ENCODE measurements around the gene CLK4.

CLK4 gene

DNA sequence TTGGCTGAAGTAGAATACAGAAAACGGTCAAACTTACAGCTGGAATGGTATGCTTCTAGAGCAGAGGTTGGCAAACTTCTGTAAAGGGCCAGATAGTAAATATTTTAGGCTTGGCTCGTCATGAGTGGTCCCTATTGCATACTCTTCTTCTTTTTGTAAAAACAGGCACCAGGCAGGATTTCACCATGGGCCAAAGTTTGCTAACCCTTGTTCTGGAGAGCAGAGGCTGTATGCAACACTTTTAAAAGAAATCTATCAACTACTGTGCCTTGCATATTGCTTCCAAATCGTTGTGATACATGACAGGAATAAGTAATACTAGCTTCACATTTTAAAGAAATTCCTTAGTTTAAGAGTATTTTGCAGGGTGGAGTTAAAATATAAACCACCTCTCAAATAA lies 21.1 kb downstream of the CLK4 start:
- Histone ChIP-seq H3K23ac (ENCODE audit: low read depth, low read length, poor library complexity) (no peak overlapping the region), H4K91ac (ENCODE audit: low read depth, low read length, poor library complexity) (no peak overlapping the region), H3K14ac (ENCODE audit: low read length) (no peak overlapping the region), H3K9me3 (replicated peaks in 1 of 2; ENCODE audit: control insufficient read depth in 2 of 2, insufficient read depth in 1 of 2, low read depth in 1 of 2, low read length in 2 of 2) (peaks cover 6 to 49% of the 10 kb centered on the region in 2 donors), H3K27ac (replicated peaks; ENCODE audit: low read length) (no peak overlapping the region), H3K9ac (ENCODE audit: low read depth, low read length, poor library complexity) (no peak overlapping the region), H2BK5ac (ENCODE audit: low read length) (no peak overlapping the region), H2AFZ (ENCODE audit: low read length) (no peak overlapping the region), H3K36me3 (replicated peaks in 1 of 2; ENCODE audit: control insufficient read depth in 2 of 2, insufficient read depth in 2 of 2, low read length in 2 of 2) (peaks cover 14 to 96% of the 10 kb centered on the region in 2 donors), H2AK5ac (ENCODE audit: low read depth, low read length) (no peak overlapping the region), H3K4ac (ENCODE audit: low read length) (no peak overlapping the region), H3K4me2 (ENCODE audit: insufficient read depth, low read length, poor library complexity, severe bottlenecking) (no peak overlapping the region), H3K4me1 (ENCODE audit: control insufficient read depth in 2 of 2, insufficient read depth in 1 of 2, low read depth in 1 of 2, low read length in 2 of 2) (no peaks in the 10 kb centered on the region), H2BK120ac (ENCODE audit: low read depth, low read length) (no peak overlapping the region), H3K79me1 (ENCODE audit: low read depth, low read length) (no peaks in the 10 kb centered on the region), H4K8ac (ENCODE audit: low read depth, low read length) (no peak overlapping the region), H3K27me3 (ENCODE audit: control insufficient read depth in 3 of 3, insufficient read depth in 3 of 3, low read depth in 1 of 3, low read length in 3 of 3) (no peaks in the 10 kb centered on the region), H2BK15ac (ENCODE audit: low read length) (no peak overlapping the region), H3K4me3 (ENCODE audit: low read length in 2 of 2) (no peak overlapping the region), H3K18ac (ENCODE audit: low read length) (no peak overlapping the region), H2BK12ac (ENCODE audit: low read length) (no peak overlapping the region)
- no CpG with 5 or more reads among the region's 3 CpGs for WGBS, 2 donors (ENCODE audit: extremely low coverage in 2 of 2, insufficient read length in 2 of 2, insufficient replicate concordance in 1 of 2)
- no peak for DNase-seq (ENCODE audit: low spot score)

DNA sequence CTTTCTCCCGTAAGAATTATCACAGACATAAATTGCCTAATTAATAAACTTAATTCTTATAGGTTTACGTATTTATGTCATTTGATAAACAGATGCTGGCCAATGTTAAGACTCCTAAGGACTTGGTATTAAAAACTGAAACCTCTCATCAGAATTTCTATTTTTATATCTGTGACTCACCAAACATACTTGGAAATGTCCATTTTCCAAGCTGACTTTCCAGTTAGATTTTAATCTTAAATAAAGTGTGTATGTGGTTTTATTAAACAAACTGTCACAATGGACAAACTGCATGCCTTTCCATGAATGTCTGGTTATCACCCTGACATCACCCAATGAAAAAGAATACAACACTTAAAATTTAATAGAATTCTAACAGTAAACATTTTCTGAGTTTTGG lies 24.1 kb downstream of the CLK4 start:
- Histone ChIP-seq H4K8ac (ENCODE audit: low read depth, low read length) (no peak overlapping the region), H2AFZ (ENCODE audit: low read length) (no peak overlapping the region), H3K79me1 (ENCODE audit: low read depth, low read length) (no peaks in the 10 kb centered on the region), H3K4me3 (ENCODE audit: low read length in 2 of 2) (no peak overlapping the region), H3K9me3 (replicated peaks in 1 of 2; ENCODE audit: control insufficient read depth in 2 of 2, insufficient read depth in 1 of 2, low read depth in 1 of 2, low read length in 2 of 2) (peaks cover 6 to 46% of the 10 kb centered on the region in 2 donors), H3K9ac (ENCODE audit: low read depth, low read length, poor library complexity) (no peak overlapping the region), H2BK15ac (ENCODE audit: low read length) (no peak overlapping the region), H3K36me3 (replicated peaks in 1 of 2; ENCODE audit: control insufficient read depth in 2 of 2, insufficient read depth in 2 of 2, low read length in 2 of 2) (peaks cover 12 to 86% of the 10 kb centered on the region in 2 donors), H2AK5ac (ENCODE audit: low read depth, low read length) (no peak overlapping the region), H3K14ac (ENCODE audit: low read length) (no peak overlapping the region), H4K91ac (ENCODE audit: low read depth, low read length, poor library complexity) (no peak overlapping the region), H3K27me3 (ENCODE audit: control insufficient read depth in 3 of 3, insufficient read depth in 3 of 3, low read depth in 1 of 3, low read length in 3 of 3) (no peaks in the 10 kb centered on the region), H3K27ac (replicated peaks; ENCODE audit: low read length) (no peak overlapping the region), H3K4ac (ENCODE audit: low read length) (no peak overlapping the region), H2BK12ac (ENCODE audit: low read length) (no peak overlapping the region), H2BK120ac (ENCODE audit: low read depth, low read length) (no peak overlapping the region), H3K23ac (ENCODE audit: low read depth, low read length, poor library complexity) (no peak overlapping the region), H2BK5ac (ENCODE audit: low read length) (no peak overlapping the region), H3K4me2 (ENCODE audit: insufficient read depth, low read length, poor library complexity, severe bottlenecking) (no peak overlapping the region), H3K4me1 (ENCODE audit: control insufficient read depth in 2 of 2, insufficient read depth in 1 of 2, low read depth in 1 of 2, low read length in 2 of 2) (no peaks in the 10 kb centered on the region), H3K18ac (ENCODE audit: low read length) (no peak overlapping the region)
- no peak for DNase-seq (ENCODE audit: low spot score)
- no CpG with 5 or more reads among the region's 2 CpGs for WGBS, 2 donors (ENCODE audit: extremely low coverage in 2 of 2, insufficient read length in 2 of 2, insufficient replicate concordance in 1 of 2)

DNA sequence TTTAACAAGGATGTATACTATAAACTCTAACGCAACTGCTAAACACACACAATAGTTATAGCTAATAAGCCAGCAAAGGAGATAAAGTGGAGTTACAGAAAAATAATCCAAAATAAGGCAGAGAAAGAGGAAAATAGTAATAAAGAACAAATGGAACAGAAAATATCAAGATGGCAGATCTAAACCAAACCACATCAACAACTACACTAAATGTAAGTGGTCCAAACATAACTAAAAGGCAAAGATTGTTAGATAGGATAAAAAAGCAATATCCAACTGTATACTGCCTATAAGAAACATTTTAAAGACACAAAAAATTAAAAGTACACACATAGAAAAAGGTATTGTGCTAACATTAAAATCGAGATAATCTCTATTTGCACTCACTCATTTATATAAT lies 31.1 kb downstream of the CLK4 start:
- H3K4ac ChIP-seq (ENCODE audit: low read length): no peak overlapping the region
- H3K36me3 ChIP-seq (replicated peaks in 1 of 2; ENCODE audit: control insufficient read depth in 2 of 2, insufficient read depth in 2 of 2, low read length in 2 of 2): peaks cover 0 to 23% of the 10 kb centered on the region in 2 donors
- H3K27me3 ChIP-seq (ENCODE audit: control insufficient read depth in 3 of 3, insufficient read depth in 3 of 3, low read depth in 1 of 3, low read length in 3 of 3): no peaks in the 10 kb centered on the region
- no peak overlapping the region for H2BK5ac ChIP-seq (ENCODE audit: low read length)
- H3K14ac ChIP-seq (ENCODE audit: low read length): no peak overlapping the region
- H2BK12ac ChIP-seq (ENCODE audit: low read length): no peak overlapping the region
- no peak overlapping the region for H3K23ac ChIP-seq (ENCODE audit: low read depth, low read length, poor library complexity)
- H3K79me1 ChIP-seq (ENCODE audit: low read depth, low read length): no peaks in the 10 kb centered on the region
- H3K9ac ChIP-seq (ENCODE audit: low read depth, low read length, poor library complexity): no peak overlapping the region
- no peaks in the 10 kb centered on the region for H3K4me1 ChIP-seq (ENCODE audit: control insufficient read depth in 2 of 2, insufficient read depth in 1 of 2, low read depth in 1 of 2, low read length in 2 of 2)
- no peak overlapping the region for H2AFZ ChIP-seq (ENCODE audit: low read length)
- no peak overlapping the region for H3K4me3 ChIP-seq (ENCODE audit: low read length in 2 of 2)
- no peak overlapping the region for H2BK120ac ChIP-seq (ENCODE audit: low read depth, low read length)
- no peak overlapping the region for H3K18ac ChIP-seq (ENCODE audit: low read length)
- no peak for DNase-seq (ENCODE audit: low spot score)
- H3K27ac ChIP-seq (replicated peaks; ENCODE audit: low read length): no peak overlapping the region
- H4K8ac ChIP-seq (ENCODE audit: low read depth, low read length): no peak overlapping the region
- H2AK5ac ChIP-seq (ENCODE audit: low read depth, low read length): no peak overlapping the region
- no peak overlapping the region for H2BK15ac ChIP-seq (ENCODE audit: low read length)
- no peak overlapping the region for H4K91ac ChIP-seq (ENCODE audit: low read depth, low read length, poor library complexity)
- no peak overlapping the region for H3K4me2 ChIP-seq (ENCODE audit: insufficient read depth, low read length, poor library complexity, severe bottlenecking)
- H3K9me3 ChIP-seq (replicated peaks in 1 of 2; ENCODE audit: control insufficient read depth in 2 of 2, insufficient read depth in 1 of 2, low read depth in 1 of 2, low read length in 2 of 2): peaks cover 0 to 28% of the 10 kb centered on the region in 2 donors
- WGBS, 2 donors (ENCODE audit: extremely low coverage in 2 of 2, insufficient read length in 2 of 2, insufficient replicate concordance in 1 of 2): no CpG with 5 or more reads among the region's 2 CpGs

DNA sequence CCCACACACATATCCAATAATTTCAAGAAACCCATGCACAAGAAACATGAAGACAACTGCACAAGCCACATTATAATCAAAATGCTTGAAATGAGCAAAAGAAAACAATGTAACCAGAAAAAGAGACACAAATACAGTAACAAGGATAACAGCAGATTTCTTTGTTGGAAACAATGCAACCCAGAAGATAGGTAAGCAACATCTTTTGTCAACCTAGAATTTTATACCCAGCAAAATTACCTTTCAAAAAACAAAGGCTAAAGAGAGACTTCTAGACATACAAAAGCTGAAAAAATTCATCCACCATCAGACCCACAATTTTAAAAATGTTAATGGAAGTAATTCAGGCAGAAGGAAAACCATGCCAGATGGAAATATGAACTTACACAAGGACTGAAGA lies 31.7 kb downstream of the CLK4 start:
- no peak for DNase-seq (ENCODE audit: low spot score)
- no peaks in the 10 kb centered on the region for H3K27me3 ChIP-seq (ENCODE audit: control insufficient read depth in 3 of 3, insufficient read depth in 3 of 3, low read depth in 1 of 3, low read length in 3 of 3)
- H2BK5ac ChIP-seq (ENCODE audit: low read length): no peak overlapping the region
- no peak overlapping the region for H3K27ac ChIP-seq (replicated peaks; ENCODE audit: low read length)
- H3K14ac ChIP-seq (ENCODE audit: low read length): no peak overlapping the region
- no peaks in the 10 kb centered on the region for H3K4me1 ChIP-seq (ENCODE audit: control insufficient read depth in 2 of 2, insufficient read depth in 1 of 2, low read depth in 1 of 2, low read length in 2 of 2)
- H2AFZ ChIP-seq (ENCODE audit: low read length): no peak overlapping the region
- H2AK5ac ChIP-seq (ENCODE audit: low read depth, low read length): no peak overlapping the region
- no peaks in the 10 kb centered on the region for H3K79me1 ChIP-seq (ENCODE audit: low read depth, low read length)
- no peak overlapping the region for H3K4me3 ChIP-seq (ENCODE audit: low read length in 2 of 2)
- H4K91ac ChIP-seq (ENCODE audit: low read depth, low read length, poor library complexity): no peak overlapping the region
- no peak overlapping the region for H2BK120ac ChIP-seq (ENCODE audit: low read depth, low read length)
- no peak overlapping the region for H3K4me2 ChIP-seq (ENCODE audit: insufficient read depth, low read length, poor library complexity, severe bottlenecking)
- H3K23ac ChIP-seq (ENCODE audit: low read depth, low read length, poor library complexity): no peak overlapping the region
- no peak overlapping the region for H2BK15ac ChIP-seq (ENCODE audit: low read length)
- no peak overlapping the region for H3K18ac ChIP-seq (ENCODE audit: low read length)
- no peak overlapping the region for H2BK12ac ChIP-seq (ENCODE audit: low read length)
- H3K36me3 ChIP-seq (replicated peaks in 1 of 2; ENCODE audit: control insufficient read depth in 2 of 2, insufficient read depth in 2 of 2, low read length in 2 of 2): peaks cover 0 to 17% of the 10 kb centered on the region in 2 donors
- H3K4ac ChIP-seq (ENCODE audit: low read length): no peak overlapping the region
- H3K9me3 ChIP-seq (replicated peaks in 1 of 2; ENCODE audit: control insufficient read depth in 2 of 2, insufficient read depth in 1 of 2, low read depth in 1 of 2, low read length in 2 of 2): peaks cover 0 to 28% of the 10 kb centered on the region in 2 donors
- no peak overlapping the region for H3K9ac ChIP-seq (ENCODE audit: low read depth, low read length, poor library complexity)
- H4K8ac ChIP-seq (ENCODE audit: low read depth, low read length): no peak overlapping the region

Measured in neuronal stem cell (in vitro differentiated cells).